CMK (cell line): ENCODE measurements around the gene CNTNAP5.

ENCODE experiments used
- DNase-seq: peaks from one replicate; pipeline ENCODE4 v3.0.0-alpha.2; 2010; ENCODE audit warnings: low read depth

Gene CNTNAP5

GRCh38 chr2:124816007-124816406 is 790.9 kb downstream of the CNTNAP5 start:
- no peak for DNase-seq

DNA sequence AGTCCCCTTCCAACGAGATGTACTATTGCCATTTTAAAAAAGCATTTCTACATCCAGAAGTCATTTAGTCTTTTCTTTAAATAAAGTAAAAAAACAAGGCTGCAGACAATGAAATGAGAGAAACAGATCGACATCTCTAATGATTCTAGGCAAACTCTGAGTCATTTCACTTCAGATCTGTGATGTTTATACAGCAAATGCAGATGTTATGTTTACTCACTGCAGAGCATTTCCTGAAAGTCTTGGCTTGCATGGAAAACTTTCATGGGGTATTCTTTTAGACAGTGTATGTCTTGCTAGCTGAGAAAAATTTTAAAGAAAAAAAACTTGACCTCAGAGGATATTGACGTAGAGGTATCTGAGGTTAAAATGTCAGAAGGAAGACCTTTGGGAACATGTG is 797.4 kb downstream of the CNTNAP5 start:
- DNase-seq: no peak

GRCh38 chr2:124824441-124824840 is 799.4 kb downstream of the CNTNAP5 start:
- no peak for DNase-seq

DNA sequence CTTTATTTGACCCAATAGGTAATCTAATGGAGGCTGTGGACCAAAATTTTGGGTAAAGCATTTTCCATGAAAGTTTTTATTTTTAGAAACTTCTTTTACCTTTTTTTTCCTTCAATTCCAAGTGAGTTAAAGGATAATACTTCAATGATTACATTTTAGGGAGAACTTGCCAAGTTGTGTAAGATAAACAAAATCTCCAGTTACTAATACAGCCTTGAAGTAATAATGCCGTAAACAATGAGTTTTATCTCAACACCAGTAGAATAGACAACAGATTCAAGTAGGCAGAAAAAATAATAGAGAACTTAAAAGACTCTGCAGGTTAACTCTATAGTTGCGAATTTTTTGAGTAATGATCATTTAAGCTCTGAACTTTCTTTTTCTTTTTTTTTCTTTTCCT is 807.4 kb downstream of the CNTNAP5 start:
- no peak for DNase-seq

- no peak for DNase-seq
These were observed 809.2 kb downstream of the CNTNAP5 start for GRCh38 chr2:124834331-124834730.

DNA sequence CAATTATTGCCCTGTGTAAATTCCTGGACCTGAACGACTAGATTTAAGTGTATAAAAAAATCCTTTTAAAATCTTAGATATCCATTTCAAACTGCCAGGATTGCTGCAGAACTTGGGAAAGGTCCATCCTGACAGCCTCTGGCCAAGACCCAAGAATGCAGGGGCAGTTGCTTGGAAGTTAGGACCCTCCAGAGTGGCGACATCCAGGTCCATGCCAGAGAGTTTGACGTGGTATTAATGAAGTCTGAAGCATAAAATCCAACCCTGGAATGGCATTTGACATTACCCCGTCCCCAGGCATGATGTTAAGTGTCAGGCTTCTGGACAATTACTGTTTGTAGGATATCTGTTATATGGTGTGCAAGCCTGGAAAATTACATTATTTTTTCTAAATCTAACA is 810.2 kb downstream of the CNTNAP5 start:
- no peak for DNase-seq

DNA sequence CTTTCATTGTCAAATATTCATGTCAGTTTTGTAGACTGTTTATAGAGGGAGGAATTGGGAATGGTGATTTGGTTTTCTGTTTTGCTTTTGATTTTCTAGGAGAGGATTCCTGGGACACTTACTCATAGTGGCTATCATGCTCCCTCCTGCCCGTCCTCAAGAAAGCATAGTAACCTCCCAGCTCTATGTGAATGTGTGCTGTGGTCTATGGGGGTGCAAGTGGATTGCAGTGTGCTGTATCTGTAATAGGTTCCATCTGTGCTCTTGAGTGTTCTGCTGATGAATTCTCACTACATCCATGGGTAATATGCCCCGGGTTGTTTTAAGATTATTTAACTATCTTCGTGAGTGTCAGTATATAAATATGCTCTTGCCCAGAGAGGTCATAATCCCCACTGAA is 811.3 kb downstream of the CNTNAP5 start:
- no peak for DNase-seq

DNA sequence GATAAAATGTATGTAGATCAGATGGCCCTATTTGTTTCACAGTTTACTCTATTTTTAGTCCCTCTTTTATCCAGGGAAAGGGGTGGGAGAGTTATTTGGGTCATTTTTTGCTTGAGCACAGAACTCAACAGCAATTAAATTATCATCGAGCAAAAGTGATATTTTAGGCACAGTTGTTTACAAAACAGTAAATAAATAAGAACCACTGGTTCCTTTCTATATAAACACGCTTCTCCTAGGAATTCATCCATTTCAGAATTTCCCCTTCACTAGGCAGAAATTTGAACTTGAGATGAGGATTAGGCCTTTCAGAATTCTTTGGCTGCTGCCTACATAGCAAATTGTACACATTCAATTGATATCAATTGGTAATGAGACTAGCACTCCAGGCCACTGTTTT is 812.4 kb downstream of the CNTNAP5 start:
- no peak for DNase-seq

GRCh38 chr2:124838406-124838805 is 813.3 kb downstream of the CNTNAP5 start:
- DNase-seq: no peak

DNA sequence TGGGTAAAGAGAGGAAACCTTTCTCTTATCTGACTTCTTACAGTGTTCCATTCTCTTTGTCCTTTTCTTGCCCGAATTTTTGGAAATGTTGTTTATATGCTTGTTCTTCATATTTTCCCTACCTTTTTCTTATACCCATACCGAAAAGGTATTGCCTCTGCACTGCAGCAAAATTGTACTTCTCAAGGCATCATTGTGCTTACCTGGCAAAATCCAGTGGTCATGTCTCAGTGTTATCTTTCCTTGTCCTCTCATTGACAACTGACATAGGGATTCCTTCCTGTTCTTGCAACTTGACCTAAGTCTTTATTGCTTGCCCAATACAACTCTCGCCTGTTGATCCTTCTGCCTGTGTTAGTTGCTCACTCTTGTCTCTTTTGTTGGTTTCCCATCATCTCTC is 842.2 kb downstream of the CNTNAP5 start:
- DNase-seq: no peak

GRCh38 chr2:124874219-124874618 is 849.1 kb downstream of the CNTNAP5 start:
- DNase-seq: no peak

- no peak for DNase-seq
These were observed 849.6 kb downstream of the CNTNAP5 start for GRCh38 chr2:124874676-124875075.

- DNase-seq: no peak
These were observed 850.6 kb downstream of the CNTNAP5 start for GRCh38 chr2:124875627-124876244.

DNA sequence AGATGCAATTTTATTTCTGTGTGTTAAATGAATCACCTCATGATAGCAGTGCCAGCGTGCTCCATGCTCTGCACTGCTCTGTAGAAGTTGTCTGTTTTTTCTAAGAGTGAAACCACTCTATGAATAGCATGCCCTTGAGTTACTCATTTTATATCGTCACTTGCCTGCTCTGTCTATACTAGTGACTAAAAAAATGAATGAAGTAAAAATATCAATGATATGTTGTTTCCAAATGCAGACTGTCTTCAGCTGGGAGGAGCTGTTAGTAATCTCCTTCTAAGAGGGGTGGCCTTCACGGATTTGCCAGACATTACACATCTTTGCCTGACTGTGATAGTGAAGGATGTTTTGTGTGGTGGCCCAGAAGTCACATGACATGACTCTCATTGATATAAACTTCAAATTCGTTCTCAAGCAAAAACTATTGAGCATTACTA is 852.1 kb downstream of the CNTNAP5 start:
- no peak for DNase-seq

DNA sequence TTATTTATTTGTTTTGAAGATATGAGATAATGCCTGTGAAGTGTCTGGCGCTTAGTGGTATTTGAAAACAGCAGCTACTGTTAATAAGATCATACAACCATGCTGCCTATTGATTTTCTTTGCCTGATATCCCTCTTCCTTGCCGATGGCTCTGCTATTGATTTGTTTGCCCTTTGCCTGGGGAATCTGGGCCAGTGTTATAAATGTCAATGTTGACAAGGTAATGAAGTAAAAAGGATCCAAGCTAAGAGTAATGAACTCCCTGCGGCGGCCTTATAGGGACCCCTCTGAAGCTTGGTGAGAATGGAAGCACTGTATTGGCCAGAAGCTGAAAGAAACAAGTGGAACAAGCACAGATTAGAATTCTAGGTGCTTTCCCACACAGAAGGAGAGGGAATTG is 854.6 kb downstream of the CNTNAP5 start:
- no peak for DNase-seq

- no peak for DNase-seq
These were observed 855.9 kb downstream of the CNTNAP5 start for GRCh38 chr2:124880995-124881394.

DNA sequence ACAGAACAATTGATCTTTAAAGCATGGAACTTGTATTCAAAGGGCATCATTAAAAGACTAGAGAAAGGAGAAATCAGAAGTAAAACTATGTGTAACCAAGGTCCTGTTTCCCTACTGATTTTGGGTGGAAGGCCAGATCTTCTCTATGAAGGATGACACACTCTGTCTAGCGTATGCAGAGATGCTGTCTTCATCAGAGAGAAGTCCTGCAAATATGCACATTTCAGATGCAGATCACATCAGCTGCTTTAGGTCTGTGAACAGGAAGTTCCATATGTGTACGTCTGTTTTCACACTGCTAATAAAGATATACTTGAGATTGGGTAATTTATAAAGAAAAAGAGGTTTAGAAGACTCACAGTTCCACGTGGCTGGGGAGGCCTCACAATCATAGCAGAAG is 857.3 kb downstream of the CNTNAP5 start:
- DNase-seq: no peak

- no peak for DNase-seq
These were observed 858.5 kb downstream of the CNTNAP5 start for GRCh38 chr2:124883595-124883994.

DNA sequence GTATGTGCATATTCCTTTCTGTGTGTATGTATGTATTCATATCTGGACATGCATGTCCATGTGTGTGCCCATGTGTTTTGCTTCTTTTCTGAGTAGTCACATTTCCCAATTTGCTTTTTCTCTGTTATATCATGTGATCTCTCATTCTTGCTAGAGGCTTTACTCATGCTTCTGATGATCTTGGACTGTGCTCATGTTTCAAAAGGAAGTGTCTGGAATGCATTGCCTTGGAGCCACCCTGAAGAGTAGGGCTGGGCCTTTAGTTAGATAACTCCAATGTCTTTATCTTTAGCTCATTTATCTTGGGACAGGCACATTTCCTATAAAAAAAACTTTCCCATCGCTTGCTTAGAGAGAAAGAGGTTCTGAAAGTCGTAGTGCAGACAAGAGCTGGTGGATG is 859.2 kb downstream of the CNTNAP5 start:
- no peak for DNase-seq

DNA sequence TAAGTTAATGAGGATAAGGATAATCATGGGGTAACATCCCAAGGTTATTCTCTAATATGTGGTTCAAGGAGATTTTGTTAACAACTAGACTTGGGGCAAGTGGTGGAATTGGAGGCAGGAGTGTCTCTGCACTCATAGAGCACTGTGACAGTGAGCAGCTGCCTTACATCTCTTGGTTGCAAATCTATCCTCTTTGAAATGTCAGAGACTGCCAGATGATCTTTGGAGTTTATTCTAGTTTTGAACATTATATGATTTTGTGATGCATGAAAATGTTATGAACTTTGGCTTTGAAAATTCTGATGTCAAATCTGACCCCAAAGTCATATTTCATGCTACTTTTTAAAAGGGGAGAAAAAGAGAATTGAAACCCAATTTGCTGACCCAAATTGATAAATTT is 861.1 kb downstream of the CNTNAP5 start:
- no peak for DNase-seq

- no peak for DNase-seq
These were observed 862.4 kb downstream of the CNTNAP5 start for GRCh38 chr2:124887466-124887865.

- no peak for DNase-seq
These were observed 863.3 kb downstream of the CNTNAP5 start for GRCh38 chr2:124888431-124888830.

GRCh38 chr2:124894199-124894598 is 869.1 kb downstream of the CNTNAP5 start:
- no peak for DNase-seq

DNA sequence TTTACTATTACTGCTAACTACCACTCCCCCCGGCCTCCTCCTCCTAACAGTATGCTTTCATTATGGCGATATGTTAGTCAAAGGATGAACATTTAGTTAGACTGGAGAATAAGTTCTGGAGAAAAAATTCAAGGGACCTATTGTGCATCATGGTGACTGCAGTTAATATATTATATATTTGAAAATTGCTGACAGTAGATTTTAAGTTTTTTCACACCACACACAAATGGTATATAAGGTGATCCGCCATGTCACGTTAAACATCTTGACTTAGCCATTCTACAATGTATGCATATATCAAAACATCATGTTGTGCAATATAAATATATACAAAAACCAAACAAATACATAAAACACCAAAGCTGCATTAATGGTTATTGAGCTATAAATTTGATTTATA is 873.7 kb downstream of the CNTNAP5 start:
- DNase-seq: no peak

DNA sequence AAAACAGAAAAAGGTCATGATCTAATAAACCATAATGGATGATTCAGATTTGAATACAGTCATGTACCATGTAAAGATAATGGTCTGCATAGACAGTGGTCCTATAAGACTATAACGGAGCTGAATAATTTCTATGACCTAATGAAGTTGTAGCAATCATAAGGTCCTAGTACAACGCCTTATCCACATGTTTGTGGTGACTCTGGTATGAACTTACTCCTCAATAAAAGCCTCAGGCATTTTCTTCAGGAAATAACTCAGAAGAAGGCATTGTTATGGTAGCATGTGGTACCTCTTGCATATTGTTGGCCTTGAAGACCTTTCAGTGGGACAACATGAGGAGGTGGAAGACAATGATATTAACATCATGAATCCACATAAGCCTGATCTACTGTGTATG is 883.3 kb downstream of the CNTNAP5 start:
- DNase-seq: no peak
